Measurements from ENCODE around the gene ATXN1. TPM values are rescaled to one million over a fixed set of nuclear protein-coding genes. Genes with fewer than 3 reads are reported as not detected.

ATXN1 gene
- total and polyA plus RNA-seq, 7 donors, result 1.3 to 50.9 (median 21.6) TPM

- Histone ChIP-seq H3K9me3 (no peaks in the 10 kb centered on the region), H3K36me3 (ENCODE audit: insufficient read depth in 1 of 2, low read depth in 1 of 2) (no peaks in the 10 kb centered on the region), H3K27me3 (ENCODE audit: insufficient read depth in 3 of 3, low read length in 2 of 3) (no peaks in the 10 kb centered on the region), H3K4me1 (peaks cover 67% of the 10 kb centered on the region), H3K27ac (no peak overlapping the region), H3K4me3 (no peak overlapping the region)
- no peak for TF ChIP-seq CTCF (IDR thresholded peaks at IDR 0.05)
- DNase-seq (no peak), ATAC-seq (no peak)
- WGBS, 3 donors, result 91 to 95% (median 92%) methylated on average over 7 of the region's 7 CpGs
- intact Hi-C loops (cut with DNase I), result loop anchor here (5.0 kb wide), 2 partner anchors 62 to 77 kb away; partner anchors contain the start of gene ATXN1 (in 2 of the 2)
These were observed 76.2 kb downstream of the ATXN1 start for GRCh38 chr6:16684896-16685554.

GRCh38 chr6:16684195-16684689 is 77.0 kb downstream of the ATXN1 start:
- intact Hi-C loops (cut with DNase I), result loop anchor here (5.0 kb wide), 1 partner anchor 78 kb away; the partner anchor contains the start of gene ATXN1 (in 2 of the 2)
- no peak for TF ChIP-seq CTCF (IDR thresholded peaks at IDR 0.05)
- no peak for ATAC-seq
- DNase-seq, result no peak
- no peaks in the 10 kb centered on the region for H3K36me3 ChIP-seq (ENCODE audit: insufficient read depth in 1 of 2, low read depth in 1 of 2)
- 80 to 91% (median 82%) methylated on average over 5 of the region's 5 CpGs for WGBS, 3 donors
- no peaks in the 10 kb centered on the region for H3K27me3 ChIP-seq (ENCODE audit: insufficient read depth in 3 of 3, low read length in 2 of 3)
- peaks cover 67% of the 10 kb centered on the region for H3K4me1 ChIP-seq
- H3K27ac ChIP-seq, result peak overlapping the region; percentile 49
- no peaks in the 10 kb centered on the region for H3K9me3 ChIP-seq
- no peak overlapping the region for H3K4me3 ChIP-seq

- TF ChIP-seq CTCF (IDR thresholded peaks at IDR 0.05), result no peak
- no peaks in the 10 kb centered on the region for H3K27me3 ChIP-seq (ENCODE audit: insufficient read depth in 3 of 3, low read length in 2 of 3)
- H3K4me3 ChIP-seq, result no peak overlapping the region
- H3K4me1 ChIP-seq, result peaks cover 66% of the 10 kb centered on the region
- WGBS, 3 donors, result 43 to 57% (median 51%) methylated on average over 4 of the region's 4 CpGs
- DNase-seq, result peak; percentile 38 to 57
- H3K9me3 ChIP-seq, result no peaks in the 10 kb centered on the region
- peak overlapping the region; percentile 49 for H3K27ac ChIP-seq
- intact Hi-C loops (cut with DNase I), result loop anchor here (5.0 kb wide), 1 partner anchor 79 kb away; the partner anchor contains the start of gene ATXN1 (in 2 of the 2)
- no peaks in the 10 kb centered on the region for H3K36me3 ChIP-seq (ENCODE audit: insufficient read depth in 1 of 2, low read depth in 1 of 2)
- peak in 3 of 4 donors; percentile 49 to 64 (median 52) for ATAC-seq
These were observed 77.5 kb downstream of the ATXN1 start for GRCh38 chr6:16683641-16684194.

- H3K36me3 ChIP-seq (ENCODE audit: insufficient read depth in 1 of 2, low read depth in 1 of 2), result no peaks in the 10 kb centered on the region
- no peaks in the 10 kb centered on the region for H3K27me3 ChIP-seq (ENCODE audit: insufficient read depth in 3 of 3, low read length in 2 of 3)
- peak; percentile 51 to 79 for DNase-seq
- intact Hi-C loops (cut with DNase I), result loop anchor here (5.0 kb wide), 1 partner anchor 81 kb away; the partner anchor contains the start of gene ATXN1 (in 2 of the 2)
- peak overlapping the region; percentile 65 for H3K27ac ChIP-seq
- peaks cover 60% of the 10 kb centered on the region for H3K4me1 ChIP-seq
- no peaks in the 10 kb centered on the region for H3K9me3 ChIP-seq
- H3K4me3 ChIP-seq, result peak overlapping the region; percentile 27
- TF ChIP-seq CTCF (IDR thresholded peaks at IDR 0.05), result no peak
- peak; percentile 91 to 98 (median 92) for ATAC-seq
- 30 to 39% (median 38%) methylated on average over 8 of the region's 8 CpGs for WGBS, 3 donors
These were observed 79.9 kb downstream of the ATXN1 start for GRCh38 chr6:16681260-16681873.

All from psoas muscle (tissue), 8 donors.